ENCODE measurements around the gene LUM. TPM values are rescaled to one million over a fixed set of nuclear protein-coding genes. Genes with fewer than 3 reads are reported as not detected.

Gene LUM
- polyA plus RNA-seq, 1 of the 3 experiments (the other 2 are of a cell fraction), result 30.6 TPM

GRCh38 chr12:91161009-91161408, 49.7 kb upstream of the LUM start (continued):
- TF ChIP-seq, protein P1, sequence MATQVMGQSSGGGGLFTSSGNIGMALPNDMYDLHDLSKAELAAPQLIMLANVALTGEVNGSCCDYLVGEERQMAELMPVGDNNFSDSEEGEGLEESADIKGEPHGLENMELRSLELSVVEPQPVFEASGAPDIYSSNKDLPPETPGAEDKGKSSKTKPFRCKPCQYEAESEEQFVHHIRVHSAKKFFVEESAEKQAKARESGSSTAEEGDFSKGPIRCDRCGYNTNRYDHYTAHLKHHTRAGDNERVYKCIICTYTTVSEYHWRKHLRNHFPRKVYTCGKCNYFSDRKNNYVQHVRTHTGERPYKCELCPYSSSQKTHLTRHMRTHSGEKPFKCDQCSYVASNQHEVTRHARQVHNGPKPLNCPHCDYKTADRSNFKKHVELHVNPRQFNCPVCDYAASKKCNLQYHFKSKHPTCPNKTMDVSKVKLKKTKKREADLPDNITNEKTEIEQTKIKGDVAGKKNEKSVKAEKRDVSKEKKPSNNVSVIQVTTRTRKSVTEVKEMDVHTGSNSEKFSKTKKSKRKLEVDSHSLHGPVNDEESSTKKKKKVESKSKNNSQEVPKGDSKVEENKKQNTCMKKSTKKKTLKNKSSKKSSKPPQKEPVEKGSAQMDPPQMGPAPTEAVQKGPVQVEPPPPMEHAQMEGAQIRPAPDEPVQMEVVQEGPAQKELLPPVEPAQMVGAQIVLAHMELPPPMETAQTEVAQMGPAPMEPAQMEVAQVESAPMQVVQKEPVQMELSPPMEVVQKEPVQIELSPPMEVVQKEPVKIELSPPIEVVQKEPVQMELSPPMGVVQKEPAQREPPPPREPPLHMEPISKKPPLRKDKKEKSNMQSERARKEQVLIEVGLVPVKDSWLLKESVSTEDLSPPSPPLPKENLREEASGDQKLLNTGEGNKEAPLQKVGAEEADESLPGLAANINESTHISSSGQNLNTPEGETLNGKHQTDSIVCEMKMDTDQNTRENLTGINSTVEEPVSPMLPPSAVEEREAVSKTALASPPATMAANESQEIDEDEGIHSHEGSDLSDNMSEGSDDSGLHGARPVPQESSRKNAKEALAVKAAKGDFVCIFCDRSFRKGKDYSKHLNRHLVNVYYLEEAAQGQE (IDR thresholded peaks at IDR 0.05; ENCODE audit: low read depth, low read length), result no peak
- no peak for TF ChIP-seq RAD21 (IDR thresholded peaks at IDR 0.05; ENCODE audit: low read length)
- no peak for TF ChIP-seq GATA2 (CRISPR knock-in tag; IDR thresholded peaks at IDR 0.05)
- no peak for TF ChIP-seq FOXJ3 (CRISPR knock-in tag; IDR thresholded peaks at IDR 0.05)
- TF ChIP-seq RXRA (IDR thresholded peaks at IDR 0.05; ENCODE audit: borderline replicate concordance, low read depth), result no peak
- TF ChIP-seq TCF12 (IDR thresholded peaks at IDR 0.05), result no peak

- no peaks in the 10 kb centered on the region for H3K36me3 ChIP-seq (replicated peaks in 1 of 2; ENCODE audit: control insufficient read depth in 1 of 2, insufficient read depth in 2 of 2, low read length in 1 of 2)
These were observed 44.7 kb upstream of the LUM start for GRCh38 chr12:91155990-91156389.

More at GRCh38 chr12:91155990-91156389, 44.7 kb upstream of the LUM start:
- Histone ChIP-seq H3F3A (replicated peaks; ENCODE audit: insufficient read depth) (no peaks in the 10 kb centered on the region), H3K79me2 (ENCODE audit: insufficient read depth) (no peaks in the 10 kb centered on the region), H3K4me1 (ENCODE audit: control insufficient read depth in 1 of 2, insufficient read depth in 2 of 2, low read depth in 1 of 2, low read length in 1 of 2) (no peaks in the 10 kb centered on the region; a peak in 1 of 4 replicates), H4K20me1 (ENCODE audit: insufficient read depth) (no peaks in the 10 kb centered on the region), H3K9me3 (no peaks in the 10 kb centered on the region), H3K9ac (no peak overlapping the region), H2AFZ (ENCODE audit: low read depth) (no peak overlapping the region), H3K4me3 (ENCODE audit: low read depth in 2 of 2, low read length in 1 of 2) (no peak overlapping the region), H3K27me3 (ENCODE audit: insufficient read depth) (no peaks in the 10 kb centered on the region), H3K4me2 (no peak overlapping the region), H3K27ac (ENCODE audit: low read depth in 2 of 2, low read length in 1 of 2) (no peak overlapping the region), H3K9me2 (no peaks in the 10 kb centered on the region)
- TF ChIP-seq, protein P1 (IDR thresholded peaks at IDR 0.05; ENCODE audit: low read depth, low read length), result no peak
- TF ChIP-seq GABPA (IDR thresholded peaks at IDR 0.05; ENCODE audit: low read depth) (no peak), USF1 (IDR thresholded peaks at IDR 0.05; ENCODE audit: borderline replicate concordance, low read depth) (no peak), ELF1 (IDR thresholded peaks at IDR 0.05) (no peak), FOXM1 (IDR thresholded peaks at IDR 0.05; ENCODE audit: low read depth) (no peak), CHD2 (IDR thresholded peaks at IDR 0.05; ENCODE audit: low read length, partially characterized antibody) (no peak), TCF12 (IDR thresholded peaks at IDR 0.05) (no peak), SIN3A (IDR thresholded peaks at IDR 0.05; ENCODE audit: borderline replicate concordance, low read depth, low read length) (no peak), RCOR1 (IDR thresholded peaks at IDR 0.05; ENCODE audit: low read length) (no peak), FOXJ3 (CRISPR knock-in tag; IDR thresholded peaks at IDR 0.05) (no peak), TEAD4 (IDR thresholded peaks at IDR 0.05; ENCODE audit: borderline replicate concordance, insufficient read depth) (no peak), MEF2A (IDR thresholded peaks at IDR 0.05; ENCODE audit: borderline replicate concordance, low read depth) (no peak), EZH2phosphoT487 (IDR thresholded peaks at IDR 0.05; ENCODE audit: borderline replicate concordance, low read depth) (no peak)
- TF ChIP-seq, protein P2, sequence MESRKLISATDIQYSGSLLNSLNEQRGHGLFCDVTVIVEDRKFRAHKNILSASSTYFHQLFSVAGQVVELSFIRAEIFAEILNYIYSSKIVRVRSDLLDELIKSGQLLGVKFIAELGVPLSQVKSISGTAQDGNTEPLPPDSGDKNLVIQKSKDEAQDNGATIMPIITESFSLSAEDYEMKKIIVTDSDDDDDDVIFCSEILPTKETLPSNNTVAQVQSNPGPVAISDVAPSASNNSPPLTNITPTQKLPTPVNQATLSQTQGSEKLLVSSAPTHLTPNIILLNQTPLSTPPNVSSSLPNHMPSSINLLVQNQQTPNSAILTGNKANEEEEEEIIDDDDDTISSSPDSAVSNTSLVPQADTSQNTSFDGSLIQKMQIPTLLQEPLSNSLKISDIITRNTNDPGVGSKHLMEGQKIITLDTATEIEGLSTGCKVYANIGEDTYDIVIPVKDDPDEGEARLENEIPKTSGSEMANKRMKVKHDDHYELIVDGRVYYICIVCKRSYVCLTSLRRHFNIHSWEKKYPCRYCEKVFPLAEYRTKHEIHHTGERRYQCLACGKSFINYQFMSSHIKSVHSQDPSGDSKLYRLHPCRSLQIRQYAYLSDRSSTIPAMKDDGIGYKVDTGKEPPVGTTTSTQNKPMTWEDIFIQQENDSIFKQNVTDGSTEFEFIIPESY (IDR thresholded peaks at IDR 0.05; ENCODE audit: borderline replicate concordance, low read depth), result no peak
- WGBS (ENCODE audit: low lambda C conversion rate), result 70% methylated on average over 2 of the region's 2 CpGs
- POLR2A ChIA-PET, result no interaction called here
- DNase-seq, result no peak
- CTCF ChIA-PET, result no interaction called here
